OCI-LY3 (cell line): ENCODE results near the gene CCSER1.
"Not testable (repeated sequence)": the region's sequence is repeated elsewhere in the genome, so short reads cannot be mapped to it uniquely, and the experiment has no call there.

ENCODE experiments used
- H2AFZ ChIP-seq: fragments of 200-600, 300-600 bp; shearing (Covaris generic); 2 replicates; pipeline ENCODE4 v1.6.0; 2014; ENCODE audit warnings: antibody characterized with exemption, low read depth, low read length
- H3K27ac ChIP-seq: fragments of 200-600, 300-600 bp; sonication (generic); 2 replicates; pipeline ENCODE4 v1.5.1; 2014; ENCODE audit warnings: mild to moderate bottlenecking, low read length, moderate library complexity, mixed read lengths
- H3K27me3 ChIP-seq: fragments of 200-600, 300-600 bp; sonication (generic); 2 replicates; pipeline ENCODE4 v1.6.1; 2014; ENCODE audit warnings: low read depth, low read length, mixed read lengths
- H3K36me3 ChIP-seq: fragments of 200-600, 300-600 bp; sonication (generic); replicated peaks from 2 replicates; pipeline ENCODE3; 2014; ENCODE audit warnings: low read depth, low read length, mixed read lengths
- H3K4me1 ChIP-seq: fragments of 300-600, 200-600 bp; sonication (generic); 2 replicates; pipeline ENCODE4 v1.6.1; 2014; ENCODE audit warnings: low read length, mixed read lengths
- H3K4me2 ChIP-seq: fragments of 200-600, 300-600 bp; sonication (generic); 2 replicates; pipeline ENCODE4 v1.6.1; 2014; ENCODE audit warnings: low read length, mixed read lengths
- H3K4me3 ChIP-seq: fragments of 300-600, 200-600 bp; sonication (generic); 2 replicates; pipeline ENCODE4 v1.5.1; 2014; ENCODE audit warnings: antibody characterized with exemption, mild to moderate bottlenecking, low read length, moderate library complexity
- H3K79me2 ChIP-seq: fragments of 300-600, 200-600 bp; shearing (Covaris generic); 2 replicates; pipeline ENCODE4 v1.6.1; 2014; ENCODE audit warnings: mild to moderate bottlenecking, low read length, mixed read lengths
- H3K9ac ChIP-seq: fragments of 300-600, 200-600 bp; shearing (Covaris generic); 2 replicates; pipeline ENCODE4 v1.6.0; 2014; ENCODE audit warnings: mild to moderate bottlenecking, low read length, moderate library complexity
- H3K9me3 ChIP-seq: fragments of 200-600, 300-600 bp; shearing (Covaris generic); 2 replicates; pipeline ENCODE4 v1.6.1; 2014; ENCODE audit warnings: low read length, mixed read lengths; ENCODE audit not compliant: insufficient read depth
- H4K20me1 ChIP-seq: fragments of 200-600, 300-600 bp; sonication (generic); 2 replicates; pipeline ENCODE4 v1.6.1; 2016; ENCODE audit warnings: low read length, mixed read lengths; ENCODE audit not compliant: insufficient read depth
- EZH2phosphoT487 ChIP-seq: fragments of 200-600 bp; shearing (Covaris generic); IDR thresholded peaks from 2 replicates; pipeline ENCODE4 v1.6.1; 2018; ENCODE audit warnings: antibody characterized with exemption, mixed run types, low read depth
- TF ChIP-seq, protein P1 (sequence below): fragments of 200-600, 300-600 bp; sonication (generic); IDR thresholded peaks from 2 replicates; pipeline ENCODE4 v1.5.1; 2014; ENCODE audit warnings: antibody characterized with exemption, low read length, low read depth

CCSER1 gene

DNA sequence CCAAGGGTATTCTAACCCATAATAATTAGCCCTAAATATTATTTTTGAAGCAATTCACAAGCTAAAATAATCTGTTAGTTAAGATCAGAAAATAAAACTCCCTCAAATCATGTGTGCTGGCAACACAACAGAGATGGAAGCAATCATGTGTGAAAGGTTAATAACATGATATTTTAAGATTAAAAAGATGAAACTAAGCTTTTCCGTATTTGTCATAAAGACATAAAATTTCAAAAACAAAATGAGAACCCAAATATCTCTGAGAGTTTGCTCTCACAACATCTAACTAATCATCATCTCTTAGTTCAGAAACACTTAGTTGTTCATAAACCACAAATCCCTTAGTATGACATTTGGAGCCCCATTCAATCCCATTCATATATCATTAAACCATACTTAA lies 749.1 kb downstream of the CCSER1 start:
- Histone ChIP-seq H3K36me3 (no peaks in the 10 kb centered on the region), H3K4me3 (no peak overlapping the region), H2AFZ (no peak overlapping the region), H3K27ac (no peak overlapping the region), H3K4me2 (no peak overlapping the region), H3K79me2 (no peaks in the 10 kb centered on the region), H3K4me1 (peaks cover 16% of the 10 kb centered on the region), H4K20me1 (no peaks in the 10 kb centered on the region), H3K27me3 (no peaks in the 10 kb centered on the region), H3K9me3 (no peaks in the 10 kb centered on the region), H3K9ac (no peak overlapping the region)
- TF ChIP-seq EZH2phosphoT487 = no peak
- TF ChIP-seq, protein P1, sequence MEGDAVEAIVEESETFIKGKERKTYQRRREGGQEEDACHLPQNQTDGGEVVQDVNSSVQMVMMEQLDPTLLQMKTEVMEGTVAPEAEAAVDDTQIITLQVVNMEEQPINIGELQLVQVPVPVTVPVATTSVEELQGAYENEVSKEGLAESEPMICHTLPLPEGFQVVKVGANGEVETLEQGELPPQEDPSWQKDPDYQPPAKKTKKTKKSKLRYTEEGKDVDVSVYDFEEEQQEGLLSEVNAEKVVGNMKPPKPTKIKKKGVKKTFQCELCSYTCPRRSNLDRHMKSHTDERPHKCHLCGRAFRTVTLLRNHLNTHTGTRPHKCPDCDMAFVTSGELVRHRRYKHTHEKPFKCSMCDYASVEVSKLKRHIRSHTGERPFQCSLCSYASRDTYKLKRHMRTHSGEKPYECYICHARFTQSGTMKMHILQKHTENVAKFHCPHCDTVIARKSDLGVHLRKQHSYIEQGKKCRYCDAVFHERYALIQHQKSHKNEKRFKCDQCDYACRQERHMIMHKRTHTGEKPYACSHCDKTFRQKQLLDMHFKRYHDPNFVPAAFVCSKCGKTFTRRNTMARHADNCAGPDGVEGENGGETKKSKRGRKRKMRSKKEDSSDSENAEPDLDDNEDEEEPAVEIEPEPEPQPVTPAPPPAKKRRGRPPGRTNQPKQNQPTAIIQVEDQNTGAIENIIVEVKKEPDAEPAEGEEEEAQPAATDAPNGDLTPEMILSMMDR = no peak

DNA sequence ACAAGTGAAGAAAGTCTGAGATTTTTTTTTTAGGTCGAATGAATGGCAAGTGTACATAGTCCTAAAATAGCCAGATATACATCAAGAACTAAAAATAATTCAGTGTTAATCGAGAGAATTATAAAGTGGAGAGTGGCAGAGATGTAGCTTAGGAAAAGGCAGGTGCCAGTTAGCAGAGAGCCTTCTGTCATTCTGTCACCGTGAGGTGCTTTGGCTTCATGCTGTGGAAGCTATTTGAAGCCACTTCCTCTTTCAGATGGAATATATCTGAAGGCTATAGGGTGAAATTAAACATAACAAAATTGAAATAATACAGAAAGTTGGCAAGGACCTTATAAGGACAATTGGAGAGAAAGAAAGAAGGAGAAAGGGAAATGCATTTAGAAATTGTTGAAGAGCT lies 756.3 kb downstream of the CCSER1 start:
- Histone ChIP-seq H3K36me3 (no peaks in the 10 kb centered on the region), H4K20me1 (no peaks in the 10 kb centered on the region), H3K9ac (no peak overlapping the region), H3K4me2 (peak overlapping the region; percentile 49), H3K4me1 (peaks cover 23% of the 10 kb centered on the region), H3K27me3 (no peaks in the 10 kb centered on the region), H3K9me3 (no peaks in the 10 kb centered on the region), H3K4me3 (0 out of 2 replicates have a peak overlapping the region, but pooled peaks have one; percentile 14), H3K79me2 (no peaks in the 10 kb centered on the region), H3K27ac (peak overlapping the region; percentile 27), H2AFZ (no peak overlapping the region)
- no peak for TF ChIP-seq EZH2phosphoT487
- TF ChIP-seq, protein P1 = no peak

DNA sequence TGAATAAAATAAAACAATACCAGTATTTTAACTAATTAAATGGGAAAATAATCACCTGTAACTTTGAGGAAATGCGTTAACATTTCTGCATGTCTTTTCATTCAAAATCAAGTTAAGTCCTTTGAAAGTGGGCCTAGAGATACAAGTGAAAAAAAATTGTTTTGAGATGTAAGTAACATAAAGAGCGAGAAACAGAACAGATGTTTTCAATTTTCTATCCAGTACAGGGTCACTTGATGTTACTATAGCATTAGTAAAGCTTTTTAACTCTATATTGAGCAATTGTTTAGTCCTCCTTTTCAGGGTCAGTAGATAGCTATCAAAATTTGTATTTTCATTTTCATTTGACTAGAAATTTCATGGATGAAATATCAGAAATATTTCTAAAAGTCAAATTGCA lies 761.4 kb downstream of the CCSER1 start:
- Histone ChIP-seq H2AFZ (no peak overlapping the region), H3K4me3 (no peak overlapping the region), H3K36me3 (no peaks in the 10 kb centered on the region), H3K27ac (no peak overlapping the region), H3K4me2 (no peak overlapping the region), H4K20me1 (no peaks in the 10 kb centered on the region), H3K9ac (no peak overlapping the region), H3K27me3 (no peaks in the 10 kb centered on the region), H3K9me3 (no peaks in the 10 kb centered on the region), H3K79me2 (no peaks in the 10 kb centered on the region), H3K4me1 (peaks cover 6% of the 10 kb centered on the region)
- TF ChIP-seq EZH2phosphoT487 = no peak
- TF ChIP-seq, protein P1 = no peak

DNA sequence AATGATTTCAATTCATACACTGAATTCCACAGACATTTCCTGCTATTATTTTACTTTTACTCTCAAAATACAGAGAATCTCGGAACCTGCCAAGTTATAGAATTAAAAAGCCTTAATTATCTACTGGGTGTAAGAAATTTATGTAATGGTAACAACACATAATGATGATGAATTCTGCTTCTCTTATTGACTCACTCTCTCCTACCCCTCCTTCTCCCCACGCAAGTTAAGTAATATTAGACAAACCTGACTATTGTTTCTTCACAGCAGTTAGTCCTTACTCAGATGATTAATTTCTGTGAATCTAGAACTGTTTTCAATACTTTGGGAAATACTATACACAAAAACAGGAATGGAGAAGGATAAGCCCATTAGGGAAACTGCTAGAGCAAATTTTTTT lies 762.0 kb downstream of the CCSER1 start:
- H3K9ac ChIP-seq = no peak overlapping the region
- no peak overlapping the region for H3K4me2 ChIP-seq
- TF ChIP-seq, protein P1 = no peak
- TF ChIP-seq EZH2phosphoT487 = no peak
- H2AFZ ChIP-seq = no peak overlapping the region
- no peak overlapping the region for H3K27ac ChIP-seq
- no peaks in the 10 kb centered on the region for H3K79me2 ChIP-seq
- H3K4me3 ChIP-seq = no peak overlapping the region
- no peaks in the 10 kb centered on the region for H3K27me3 ChIP-seq
- H3K4me1 ChIP-seq = no peaks in the 10 kb centered on the region
- H3K36me3 ChIP-seq = no peaks in the 10 kb centered on the region
- no peaks in the 10 kb centered on the region for H3K9me3 ChIP-seq
- no peaks in the 10 kb centered on the region for H4K20me1 ChIP-seq

DNA sequence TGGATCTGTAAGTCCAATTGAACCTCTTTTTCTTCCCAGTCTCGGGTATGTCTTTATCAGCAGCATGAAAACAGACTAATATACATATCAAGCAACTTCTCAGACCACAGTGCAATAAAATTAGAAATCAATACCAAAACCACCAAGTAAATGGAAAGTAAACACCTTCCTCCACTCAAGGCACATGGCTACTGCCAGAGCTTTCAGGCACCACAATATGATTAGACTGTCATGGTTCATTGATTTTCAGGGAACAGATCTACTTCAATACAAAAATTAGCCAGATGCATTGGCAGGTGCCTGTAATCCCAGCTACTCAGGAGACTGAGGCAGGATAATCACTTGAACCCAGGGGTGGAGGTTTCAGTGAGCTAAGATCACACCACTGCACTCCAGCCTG lies 776.2 kb downstream of the CCSER1 start:
- not testable (repeated sequence) for H3K36me3 ChIP-seq, H3K9me3 ChIP-seq, H3K27me3 ChIP-seq, H3K9ac ChIP-seq, H4K20me1 ChIP-seq, H3K4me1 ChIP-seq, H3K79me2 ChIP-seq, H2AFZ ChIP-seq, H3K4me2 ChIP-seq, H3K4me3 ChIP-seq, H3K27ac ChIP-seq
